ENCODE data around the gene CAV1. TPM values are rescaled to one million over a fixed set of nuclear protein-coding genes. Genes with fewer than 3 reads are reported as not detected.

CAV1 gene
- total and polyA plus RNA-seq, 7 donors = 57.6 to 120 (median 68.1) TPM

DNA sequence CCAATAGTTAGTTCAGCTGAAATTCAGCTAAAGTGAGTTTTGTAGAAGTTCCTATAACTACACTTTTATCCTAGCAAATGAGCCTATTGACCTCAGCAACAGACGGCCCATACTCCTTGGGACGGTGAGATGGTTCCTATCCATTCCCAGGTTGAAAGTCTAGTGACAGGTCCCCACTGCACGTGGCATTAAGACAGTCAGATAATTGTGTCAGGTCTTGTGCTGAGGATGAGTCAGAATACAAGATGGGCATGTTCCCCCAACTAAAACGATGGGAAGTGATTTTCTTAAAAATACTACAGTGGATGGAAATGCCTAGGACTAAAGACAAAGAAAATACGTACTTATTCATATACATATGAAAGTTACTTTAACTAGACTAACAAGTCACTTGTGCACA, 2.1 kb downstream of the CAV1 start:
- peak overlapping the region; percentile 77 for H3K27ac ChIP-seq
- TF ChIP-seq, protein P1, sequence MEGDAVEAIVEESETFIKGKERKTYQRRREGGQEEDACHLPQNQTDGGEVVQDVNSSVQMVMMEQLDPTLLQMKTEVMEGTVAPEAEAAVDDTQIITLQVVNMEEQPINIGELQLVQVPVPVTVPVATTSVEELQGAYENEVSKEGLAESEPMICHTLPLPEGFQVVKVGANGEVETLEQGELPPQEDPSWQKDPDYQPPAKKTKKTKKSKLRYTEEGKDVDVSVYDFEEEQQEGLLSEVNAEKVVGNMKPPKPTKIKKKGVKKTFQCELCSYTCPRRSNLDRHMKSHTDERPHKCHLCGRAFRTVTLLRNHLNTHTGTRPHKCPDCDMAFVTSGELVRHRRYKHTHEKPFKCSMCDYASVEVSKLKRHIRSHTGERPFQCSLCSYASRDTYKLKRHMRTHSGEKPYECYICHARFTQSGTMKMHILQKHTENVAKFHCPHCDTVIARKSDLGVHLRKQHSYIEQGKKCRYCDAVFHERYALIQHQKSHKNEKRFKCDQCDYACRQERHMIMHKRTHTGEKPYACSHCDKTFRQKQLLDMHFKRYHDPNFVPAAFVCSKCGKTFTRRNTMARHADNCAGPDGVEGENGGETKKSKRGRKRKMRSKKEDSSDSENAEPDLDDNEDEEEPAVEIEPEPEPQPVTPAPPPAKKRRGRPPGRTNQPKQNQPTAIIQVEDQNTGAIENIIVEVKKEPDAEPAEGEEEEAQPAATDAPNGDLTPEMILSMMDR (IDR thresholded peaks at IDR 0.05) = no peak
- ATAC-seq (no peak), DNase-seq (no peak)
- intact Hi-C loops (cut with DNase I) = loop anchor here (1.0 to 10.0 kb wide), 6 partner anchors 26 to 280 kb away; no protein-coding TSS in a partner anchor
- H3K4me3 ChIP-seq = peak overlapping the region; percentile 80
- peaks cover 0 to 6% of the 10 kb centered on the region in 2 donors for H3K36me3 ChIP-seq (ENCODE audit: insufficient read depth in 1 of 2, low read depth in 1 of 2)
- 31 to 32% (median 32%) methylated on average over 5 of the region's 5 CpGs for WGBS, 3 donors
- H3K27me3 ChIP-seq (ENCODE audit: insufficient read depth in 3 of 3, low read length in 2 of 3) = no peaks in the 10 kb centered on the region
- no peaks in the 10 kb centered on the region for H3K9me3 ChIP-seq
- no peaks in the 10 kb centered on the region for H3K4me1 ChIP-seq

DNA sequence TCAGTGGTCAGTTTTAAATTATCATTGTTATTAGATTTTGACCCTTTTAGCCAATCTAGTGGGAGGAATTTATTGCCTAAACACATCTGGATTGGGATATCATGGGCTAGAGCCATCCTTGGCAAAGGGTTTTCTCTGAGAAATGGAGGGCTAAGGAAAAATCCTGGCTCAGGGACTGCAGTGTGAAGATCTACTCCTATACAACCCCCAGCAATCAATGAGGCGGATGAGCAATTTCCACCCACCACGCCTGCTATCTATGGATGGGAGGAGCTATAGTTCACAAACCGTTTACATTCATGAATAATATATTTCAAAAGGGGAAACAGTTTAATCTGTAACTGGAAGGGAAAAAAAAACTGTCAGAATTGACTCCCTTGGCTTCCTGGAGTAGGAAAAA, 2.7 kb downstream of the CAV1 start:
- 45 to 58% (median 50%) methylated on average over 3 of the region's 3 CpGs for WGBS, 3 donors
- intact Hi-C loops (cut with DNase I) = loop anchor here (2.0 to 10.0 kb wide), 5 partner anchors 60 to 280 kb away; no protein-coding TSS in a partner anchor

DNA sequence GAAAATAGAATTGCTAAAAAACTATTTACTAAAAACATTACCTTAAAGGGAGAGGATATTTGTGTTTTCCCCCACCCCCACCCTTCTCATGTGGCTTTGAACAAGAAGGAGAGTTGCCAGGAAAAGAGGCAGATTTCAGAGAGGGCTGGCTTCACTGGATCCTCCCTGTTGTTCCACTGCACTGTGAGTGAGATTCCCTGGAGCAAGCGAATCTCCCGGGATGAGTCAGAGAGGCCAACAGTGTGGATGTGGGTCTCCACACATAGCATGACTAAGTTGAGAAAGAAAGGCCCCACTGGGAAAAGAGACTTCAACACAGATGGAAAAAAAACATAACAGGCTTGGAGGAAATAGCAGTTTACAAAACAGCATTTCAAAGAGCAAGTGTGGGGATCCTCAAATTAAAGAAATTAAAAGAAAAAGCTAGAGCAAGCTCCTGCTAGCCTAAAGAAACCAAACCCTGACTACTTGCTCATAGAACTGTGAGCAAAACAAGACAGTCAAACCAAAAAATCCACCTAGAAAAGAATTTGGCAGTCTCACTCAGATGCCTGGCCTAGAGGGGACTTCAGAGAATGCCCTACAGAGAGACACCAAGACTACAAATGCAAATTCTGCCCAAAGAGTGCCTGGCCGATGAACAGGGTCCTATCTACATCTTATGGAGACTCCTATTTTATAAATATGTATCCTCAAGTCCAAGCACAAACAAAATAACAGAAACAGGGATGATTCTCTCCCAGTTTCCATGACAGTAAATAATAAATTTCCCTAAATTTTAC, 3.4 kb downstream of the CAV1 start:
- peak in 2 of 4 donors; percentile 40 to 61 for ATAC-seq
- DNase-seq = peak; percentile 67 to 72
- WGBS, 3 donors = 31 to 41% (median 39%) methylated on average over 3 of the region's 3 CpGs
- intact Hi-C loops (cut with DNase I) = loop anchor here (5.0 to 10.0 kb wide), 4 partner anchors 59 to 279 kb away; no protein-coding TSS in a partner anchor
- Histone ChIP-seq H3K4me1 (no peaks in the 10 kb centered on the region), H3K27ac (peak overlapping the region; percentile 77), H3K4me3 (peak overlapping the region; percentile 80), H3K27me3 (ENCODE audit: insufficient read depth in 3 of 3, low read length in 2 of 3) (no peaks in the 10 kb centered on the region), H3K36me3 (ENCODE audit: insufficient read depth in 1 of 2, low read depth in 1 of 2) (peaks cover 0 to 6% of the 10 kb centered on the region in 2 donors), H3K9me3 (no peaks in the 10 kb centered on the region)
- TF ChIP-seq, protein P1 (IDR thresholded peaks at IDR 0.05) = no peak

More for the DNA sequence above, 2.7 kb downstream of the CAV1 start:
- H3K9me3 ChIP-seq = no peaks in the 10 kb centered on the region
- no peak for DNase-seq
- peaks cover 0 to 6% of the 10 kb centered on the region in 2 donors for H3K36me3 ChIP-seq (ENCODE audit: insufficient read depth in 1 of 2, low read depth in 1 of 2)
- peak overlapping the region; percentile 77 for H3K27ac ChIP-seq
- H3K27me3 ChIP-seq (ENCODE audit: insufficient read depth in 3 of 3, low read length in 2 of 3) = no peaks in the 10 kb centered on the region
- TF ChIP-seq, protein P1 (IDR thresholded peaks at IDR 0.05) = no peak
- H3K4me1 ChIP-seq = no peaks in the 10 kb centered on the region
- peak overlapping the region; percentile 80 for H3K4me3 ChIP-seq
- no peak for ATAC-seq

DNA sequence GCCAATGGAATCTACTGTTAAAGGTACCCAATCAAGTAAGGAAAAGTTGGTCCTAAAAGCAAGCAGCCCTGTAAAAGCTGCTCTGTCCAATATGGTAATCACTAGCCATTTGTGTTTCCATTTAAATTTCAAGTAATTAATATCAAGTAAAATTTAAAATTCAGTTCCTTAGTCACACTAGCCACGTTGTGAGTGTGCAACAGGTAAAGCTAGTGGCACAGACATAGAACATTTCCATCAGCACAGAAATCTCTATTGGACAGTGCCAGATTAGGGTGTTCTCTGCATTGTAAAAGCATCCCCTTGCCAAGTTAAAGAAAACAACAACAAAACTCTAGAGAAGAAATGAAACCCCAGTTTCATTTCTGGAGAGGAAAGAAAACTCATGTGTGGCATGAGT, 4.4 kb downstream of the CAV1 start:
- WGBS, 3 donors = 42 to 52% (median 46%) methylated on average over 1 of the region's 1 CpG
- peak overlapping the region; percentile 80 for H3K4me3 ChIP-seq
- peaks cover 0 to 6% of the 10 kb centered on the region in 2 donors for H3K36me3 ChIP-seq (ENCODE audit: insufficient read depth in 1 of 2, low read depth in 1 of 2)
- H3K27ac ChIP-seq = no peak overlapping the region
- intact Hi-C loops (cut with DNase I) = loop anchor here (5.0 to 10.0 kb wide), 4 partner anchors 58 to 278 kb away; no protein-coding TSS in a partner anchor
- H3K27me3 ChIP-seq (ENCODE audit: insufficient read depth in 3 of 3, low read length in 2 of 3) = no peaks in the 10 kb centered on the region
- ATAC-seq (no peak), DNase-seq (no peak)
- H3K4me1 ChIP-seq = no peaks in the 10 kb centered on the region
- TF ChIP-seq, protein P1 (IDR thresholded peaks at IDR 0.05) = no peak
- H3K9me3 ChIP-seq = no peaks in the 10 kb centered on the region

All from psoas muscle (tissue), 8 donors.